Fibroblast of lung (primary cell): ENCODE results near the gene STXBP5L.

ENCODE experiments used
- EZH2 ChIP-seq: IDR thresholded peaks from 2 replicates; pipeline ENCODE4 v1.5.1; 2012; ENCODE audit warnings: low read length, control low read depth, mild to moderate bottlenecking; ENCODE audit errors: missing control alignments
- TF ChIP-seq, protein P1 (sequence below), 2 donors: IDR thresholded peaks in 1 of 2; conservative IDR thresholded peaks in 1 of 2; 1 replicate in 1 of 2; 2 replicates in 1 of 2; pipeline ENCODE4 v1.5.1; 2011 to 2012; ENCODE audit warnings: low read length in 2 of 2, control low read depth in 1 of 2, inconsistent platforms in 1 of 2, low read depth in 1 of 2, mild to moderate bottlenecking in 1 of 2

DNA sequence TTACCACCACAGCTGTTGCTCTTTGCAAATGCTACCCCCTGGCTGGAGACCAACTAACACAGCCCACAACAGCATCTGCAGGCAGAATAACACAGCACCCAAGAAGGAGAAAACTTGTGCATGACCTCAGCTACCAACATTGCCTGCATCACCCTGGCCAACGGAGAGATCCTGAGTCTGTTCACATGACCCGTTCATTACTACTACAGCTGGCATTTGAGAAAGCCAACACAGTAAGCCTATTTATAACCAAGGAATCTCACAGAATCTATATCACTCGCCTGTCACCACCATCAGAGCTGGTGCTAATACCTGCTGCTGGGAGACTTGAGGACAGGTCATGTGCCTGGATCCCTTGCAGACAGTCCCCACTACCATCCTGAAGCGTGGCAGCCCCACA is 422.6 kb downstream of the STXBP5L start:
- TF ChIP-seq, protein P1, sequence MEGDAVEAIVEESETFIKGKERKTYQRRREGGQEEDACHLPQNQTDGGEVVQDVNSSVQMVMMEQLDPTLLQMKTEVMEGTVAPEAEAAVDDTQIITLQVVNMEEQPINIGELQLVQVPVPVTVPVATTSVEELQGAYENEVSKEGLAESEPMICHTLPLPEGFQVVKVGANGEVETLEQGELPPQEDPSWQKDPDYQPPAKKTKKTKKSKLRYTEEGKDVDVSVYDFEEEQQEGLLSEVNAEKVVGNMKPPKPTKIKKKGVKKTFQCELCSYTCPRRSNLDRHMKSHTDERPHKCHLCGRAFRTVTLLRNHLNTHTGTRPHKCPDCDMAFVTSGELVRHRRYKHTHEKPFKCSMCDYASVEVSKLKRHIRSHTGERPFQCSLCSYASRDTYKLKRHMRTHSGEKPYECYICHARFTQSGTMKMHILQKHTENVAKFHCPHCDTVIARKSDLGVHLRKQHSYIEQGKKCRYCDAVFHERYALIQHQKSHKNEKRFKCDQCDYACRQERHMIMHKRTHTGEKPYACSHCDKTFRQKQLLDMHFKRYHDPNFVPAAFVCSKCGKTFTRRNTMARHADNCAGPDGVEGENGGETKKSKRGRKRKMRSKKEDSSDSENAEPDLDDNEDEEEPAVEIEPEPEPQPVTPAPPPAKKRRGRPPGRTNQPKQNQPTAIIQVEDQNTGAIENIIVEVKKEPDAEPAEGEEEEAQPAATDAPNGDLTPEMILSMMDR (conservative IDR thresholded peaks at IDR 0.05 in 1 of 2, IDR thresholded peaks at IDR 0.05 in 1 of 2; ENCODE audit: low read depth in 1 of 2, low read length in 2 of 2) = no peak
- no peak for TF ChIP-seq EZH2
